ENCODE data around the gene MID2.

DNA sequence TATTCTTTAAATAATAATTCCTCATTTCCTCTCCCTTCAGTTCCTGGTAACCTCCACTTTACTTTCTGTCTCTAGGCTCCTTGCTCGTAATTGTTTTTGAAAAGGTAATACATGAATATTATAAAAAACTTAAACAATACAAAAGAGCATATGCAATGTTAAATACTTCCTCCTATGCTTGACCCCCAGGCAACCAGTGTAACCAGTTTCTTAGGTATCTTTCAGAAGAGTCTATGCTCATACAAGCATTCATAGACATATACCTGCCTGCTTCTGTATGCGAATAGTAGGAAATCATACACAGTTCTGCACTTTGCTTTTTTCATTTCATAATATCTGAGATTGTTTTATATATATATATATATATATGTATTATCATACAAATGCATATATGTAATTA is 2.6 kb upstream of the MID2 start:
- TF ChIP-seq, protein P1, sequence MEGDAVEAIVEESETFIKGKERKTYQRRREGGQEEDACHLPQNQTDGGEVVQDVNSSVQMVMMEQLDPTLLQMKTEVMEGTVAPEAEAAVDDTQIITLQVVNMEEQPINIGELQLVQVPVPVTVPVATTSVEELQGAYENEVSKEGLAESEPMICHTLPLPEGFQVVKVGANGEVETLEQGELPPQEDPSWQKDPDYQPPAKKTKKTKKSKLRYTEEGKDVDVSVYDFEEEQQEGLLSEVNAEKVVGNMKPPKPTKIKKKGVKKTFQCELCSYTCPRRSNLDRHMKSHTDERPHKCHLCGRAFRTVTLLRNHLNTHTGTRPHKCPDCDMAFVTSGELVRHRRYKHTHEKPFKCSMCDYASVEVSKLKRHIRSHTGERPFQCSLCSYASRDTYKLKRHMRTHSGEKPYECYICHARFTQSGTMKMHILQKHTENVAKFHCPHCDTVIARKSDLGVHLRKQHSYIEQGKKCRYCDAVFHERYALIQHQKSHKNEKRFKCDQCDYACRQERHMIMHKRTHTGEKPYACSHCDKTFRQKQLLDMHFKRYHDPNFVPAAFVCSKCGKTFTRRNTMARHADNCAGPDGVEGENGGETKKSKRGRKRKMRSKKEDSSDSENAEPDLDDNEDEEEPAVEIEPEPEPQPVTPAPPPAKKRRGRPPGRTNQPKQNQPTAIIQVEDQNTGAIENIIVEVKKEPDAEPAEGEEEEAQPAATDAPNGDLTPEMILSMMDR (optimal IDR thresholded peaks at IDR 0.05 in 1 of 3, IDR thresholded peaks at IDR 0.05 in 1 of 3, conservative IDR thresholded peaks at IDR 0.05 in 1 of 3; ENCODE audit: extremely low read depth in 1 of 3, insufficient read depth in 2 of 3, low read length in 3 of 3) = no peak
- no peak for TF ChIP-seq EZH2 (IDR thresholded peaks at IDR 0.05; ENCODE audit: low read length)

All from keratinocyte (primary cell).